Liver (tissue), 9 donors: ENCODE data around the gene CCL27. TPM values are rescaled to one million over a fixed set of nuclear protein-coding genes. Genes with fewer than 3 reads are reported as not detected.

Source experiments
- DNase-seq: peaks from one replicate; pipeline ENCODE4 v3.0.0-alpha.2; 2017; ENCODE audit warnings: low spot score
- H3K27ac ChIP-seq, 2 donors: one replicate each; pipeline ENCODE4 v1.7.0; 2013; ENCODE audit warnings: inconsistent platforms in 2 of 2, low read length in 2 of 2, control low read depth in 1 of 2, low read depth in 1 of 2, mild to moderate bottlenecking in 1 of 2
- H3K27me3 ChIP-seq, 4 donors: one replicate each; pipeline versions ENCODE4 v1.6.1 to v1.7.0; 2013; ENCODE audit warnings: low read length in 3 of 4, inconsistent platforms in 1 of 4, mild to moderate bottlenecking in 1 of 4, moderate library complexity in 1 of 4; ENCODE audit not compliant: control insufficient read depth in 4 of 4, insufficient read depth in 4 of 4
- H3K36me3 ChIP-seq, 4 donors: one replicate each; pipeline versions ENCODE4 v1.6.1 to v1.7.0; 2013; ENCODE audit warnings: low read length in 3 of 4, mild to moderate bottlenecking in 3 of 4, low read depth in 1 of 4, moderate library complexity in 1 of 4; ENCODE audit not compliant: control insufficient read depth in 4 of 4, insufficient read depth in 3 of 4
- H3K4me1 ChIP-seq, 4 donors: one replicate each; pipeline versions ENCODE4 v1.6.1 to v1.7.0; 2013; ENCODE audit warnings: low read length in 3 of 4, mild to moderate bottlenecking in 3 of 4, moderate library complexity in 1 of 4; ENCODE audit not compliant: control insufficient read depth in 4 of 4, insufficient read depth in 4 of 4
- H3K4me3 ChIP-seq, 3 donors: one replicate each; pipeline versions ENCODE4 v1.6.1 to v1.7.0; 2013; ENCODE audit warnings: low read length in 3 of 3, control low read depth in 1 of 3, low read depth in 1 of 3, mild to moderate bottlenecking in 1 of 3
- H3K9ac ChIP-seq, 2 donors: one replicate each; pipeline ENCODE4 v1.7.0; 2013; ENCODE audit warnings: low read length in 2 of 2, mild to moderate bottlenecking in 2 of 2, moderate library complexity in 2 of 2, control low read depth in 1 of 2, low read depth in 1 of 2
- H3K9me3 ChIP-seq, 4 donors: one replicate each; pipeline versions ENCODE4 v1.6.1 to v1.7.0; 2013; ENCODE audit warnings: low read length in 3 of 4; ENCODE audit not compliant: control insufficient read depth in 4 of 4
- EGR1 ChIP-seq, 2 donors: IDR thresholded peaks; 2 replicates each; pipeline ENCODE4 v1.6.1; 2016 to 2018; ENCODE audit warnings: antibody characterized with exemption in 2 of 2, low read depth in 2 of 2
- FOXA1 ChIP-seq: IDR thresholded peaks from 2 replicates; pipeline ENCODE4 v1.6.1; 2016; ENCODE audit warnings: antibody characterized with exemption
- FOXA2 ChIP-seq: IDR thresholded peaks from 2 replicates; pipeline ENCODE4 v1.6.1; 2016; ENCODE audit warnings: antibody characterized with exemption
- GABPA ChIP-seq, 2 donors: IDR thresholded peaks in 1 of 2; conservative IDR thresholded peaks in 1 of 2; 2 replicates each; pipeline ENCODE4 v1.6.1; 2016; ENCODE audit warnings: antibody characterized with exemption in 2 of 2, mild to moderate bottlenecking in 1 of 2, moderate library complexity in 1 of 2
- HNF4A ChIP-seq, 2 donors: conservative IDR thresholded peaks; 2 replicates each; pipeline ENCODE4 v1.6.1; 2016; ENCODE audit warnings: antibody characterized with exemption in 2 of 2, mild to moderate bottlenecking in 2 of 2
- HNF4G ChIP-seq: IDR thresholded peaks from 2 replicates; pipeline ENCODE4 v1.6.1; 2016; ENCODE audit warnings: antibody characterized with exemption
- JUND ChIP-seq, 2 donors: IDR thresholded peaks; 2 replicates each; pipeline ENCODE4 v1.6.1; 2016; ENCODE audit warnings: antibody characterized with exemption in 2 of 2
- NR2F2 ChIP-seq: IDR thresholded peaks from 2 replicates; pipeline ENCODE4 v1.6.1; 2016; ENCODE audit warnings: antibody characterized with exemption
- RAD21 ChIP-seq, 2 donors: IDR thresholded peaks; 2 replicates each; pipeline ENCODE4 v1.6.1; 2016; ENCODE audit warnings: antibody characterized with exemption in 2 of 2, mild to moderate bottlenecking in 2 of 2
- RXRA ChIP-seq, 2 donors: IDR thresholded peaks; 2 replicates each; pipeline ENCODE4 v1.6.1; 2017 to 2018; ENCODE audit warnings: antibody characterized with exemption in 2 of 2, mild to moderate bottlenecking in 1 of 2
- SP1 ChIP-seq: IDR thresholded peaks from 2 replicates; pipeline ENCODE4 v1.6.1; 2018; ENCODE audit warnings: antibody characterized with exemption, mild to moderate bottlenecking
- TAF1 ChIP-seq: conservative IDR thresholded peaks from 2 replicates; pipeline ENCODE4 v1.6.1; 2016; ENCODE audit warnings: antibody characterized with exemption, mild to moderate bottlenecking
- YY1 ChIP-seq: IDR thresholded peaks from 2 replicates; pipeline ENCODE4 v1.6.1; 2016; ENCODE audit warnings: antibody characterized with exemption, mild to moderate bottlenecking
- WGBS: extraction: QIAGEN DNeasy Blood & Tissue Kit; methylation state at CpG from one replicate; pipeline ENCODE4 v1.1.7; 2013; 5-methylcytosine and 5-hydroxymethylcytosine counted together
- polyA plus RNA-seq, 2 donors: library from polyadenylated mRNA; stranded (reverse) in 1 of 2; unstranded in 1 of 2; fragments of 200-250 nt in 1 of 2; fragments of >200 nt in 1 of 2; fragmentation: Nextera tagmentation in 1 of 2; extraction: Ambion mirVana in 1 of 2; gene quantifications; one replicate each; pipeline versions ENCODE4 v1.2.1 to v1.2.3, GENCODE V29; 2013 to 2015
- total RNA-seq, 2 donors: library from RNA; depleted of rRNA; stranded (reverse); fragments of >200 nt; gene quantifications; one replicate each; pipeline ENCODE4 v1.2.3, GENCODE V29; 2014
- TF ChIP-seq, protein P1 (sequence below): IDR thresholded peaks from 2 replicates; pipeline ENCODE4 v1.6.1; 2016; ENCODE audit warnings: antibody characterized with exemption
- TF ChIP-seq, protein P2 (sequence below): fragments of 150-350 bp; IDR thresholded peaks from 2 replicates; pipeline ENCODE4 v1.5.1; 2017; ENCODE audit warnings: improper control_type of control experiment, low read depth, low read length; ENCODE audit not compliant: missing input control
- TF ChIP-seq, protein P3 (sequence below): IDR thresholded peaks from 2 replicates; pipeline ENCODE4 v1.6.1; 2016; ENCODE audit warnings: antibody characterized with exemption, mild to moderate bottlenecking
- TF ChIP-seq, protein P4 (sequence below): IDR thresholded peaks from 2 replicates; pipeline ENCODE4 v1.6.1; 2016; ENCODE audit warnings: antibody characterized with exemption
- TF ChIP-seq, protein P5 (sequence below): IDR thresholded peaks from 2 replicates; pipeline ENCODE4 v1.6.1; 2016; ENCODE audit warnings: antibody characterized with exemption
- donor health status: healthy.
- donor health status: healthy.
- donor health status: healthy.
- donor health status: healthy.
- donor health status: healthy.

CCL27 gene
- total and polyA plus RNA-seq, 4 donors, result not detected

DNA sequence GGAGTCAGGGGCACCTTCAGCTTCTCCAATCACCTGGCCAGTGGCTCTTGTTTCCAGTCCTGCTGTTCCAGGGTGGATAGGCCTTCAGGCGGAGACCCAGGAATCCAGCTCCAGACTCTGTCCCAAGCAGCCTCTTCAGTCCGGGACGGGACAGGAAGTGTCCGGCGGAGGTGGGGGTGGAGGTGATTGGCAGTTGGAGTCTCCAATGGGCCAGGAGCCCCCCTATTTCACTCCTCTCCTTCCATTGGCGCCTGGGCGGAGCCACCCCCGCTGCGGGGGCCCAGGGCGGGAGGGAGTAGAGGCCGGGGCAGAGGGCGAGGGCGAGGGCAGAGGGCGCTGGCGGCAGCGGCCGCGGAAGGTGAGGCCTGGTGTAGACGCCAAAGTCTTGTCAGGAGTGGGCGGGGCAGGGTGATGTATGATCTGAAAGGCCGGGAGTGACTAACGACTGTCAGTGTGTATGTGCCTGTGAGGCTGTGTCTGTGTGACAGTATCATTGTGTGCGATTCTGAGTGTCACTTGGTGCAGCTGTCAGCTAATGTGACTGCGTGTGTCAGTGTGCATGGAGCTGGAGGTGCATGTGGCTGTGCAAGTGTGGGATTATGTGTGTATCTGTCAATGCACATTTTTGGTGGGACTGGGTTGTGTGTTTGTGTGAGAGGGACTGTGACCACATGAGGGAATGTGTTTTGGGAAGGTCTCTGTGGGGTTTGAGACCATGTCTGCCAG is 10.4 kb downstream of the CCL27 start, which contains the start of gene IL11RA:
IL11RA (plus strand) TSS at position 310 of the 726 bp plus-strand sequence. CDS start 3,033 bp downstream, outside the sequence.
- H3K27ac ChIP-seq, result peak within 1 kb of the TSS; percentile 58 to 80
- DNase-seq, result peak; percentile 81

More for the DNA sequence above, 10.4 kb downstream of the CCL27 start, which contains the start of gene IL11RA:
- peak within 1 kb of the TSS; percentile 56 to 87 for H3K9ac ChIP-seq
- H3K36me3 ChIP-seq, result peaks cover 0 to 15% (median 10%) of the 10 kb centered on the region in 4 donors
- peaks cover 14 to 71% (median 64%) of the 10 kb centered on the region in 4 donors for H3K4me1 ChIP-seq
- WGBS, result 6% methylated on average over 24 of the region's 24 CpGs
- TF ChIP-seq, protein P1, sequence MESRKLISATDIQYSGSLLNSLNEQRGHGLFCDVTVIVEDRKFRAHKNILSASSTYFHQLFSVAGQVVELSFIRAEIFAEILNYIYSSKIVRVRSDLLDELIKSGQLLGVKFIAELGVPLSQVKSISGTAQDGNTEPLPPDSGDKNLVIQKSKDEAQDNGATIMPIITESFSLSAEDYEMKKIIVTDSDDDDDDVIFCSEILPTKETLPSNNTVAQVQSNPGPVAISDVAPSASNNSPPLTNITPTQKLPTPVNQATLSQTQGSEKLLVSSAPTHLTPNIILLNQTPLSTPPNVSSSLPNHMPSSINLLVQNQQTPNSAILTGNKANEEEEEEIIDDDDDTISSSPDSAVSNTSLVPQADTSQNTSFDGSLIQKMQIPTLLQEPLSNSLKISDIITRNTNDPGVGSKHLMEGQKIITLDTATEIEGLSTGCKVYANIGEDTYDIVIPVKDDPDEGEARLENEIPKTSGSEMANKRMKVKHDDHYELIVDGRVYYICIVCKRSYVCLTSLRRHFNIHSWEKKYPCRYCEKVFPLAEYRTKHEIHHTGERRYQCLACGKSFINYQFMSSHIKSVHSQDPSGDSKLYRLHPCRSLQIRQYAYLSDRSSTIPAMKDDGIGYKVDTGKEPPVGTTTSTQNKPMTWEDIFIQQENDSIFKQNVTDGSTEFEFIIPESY, result no peak
- TF ChIP-seq FOXA2, result no peak
- TF ChIP-seq, protein P2, sequence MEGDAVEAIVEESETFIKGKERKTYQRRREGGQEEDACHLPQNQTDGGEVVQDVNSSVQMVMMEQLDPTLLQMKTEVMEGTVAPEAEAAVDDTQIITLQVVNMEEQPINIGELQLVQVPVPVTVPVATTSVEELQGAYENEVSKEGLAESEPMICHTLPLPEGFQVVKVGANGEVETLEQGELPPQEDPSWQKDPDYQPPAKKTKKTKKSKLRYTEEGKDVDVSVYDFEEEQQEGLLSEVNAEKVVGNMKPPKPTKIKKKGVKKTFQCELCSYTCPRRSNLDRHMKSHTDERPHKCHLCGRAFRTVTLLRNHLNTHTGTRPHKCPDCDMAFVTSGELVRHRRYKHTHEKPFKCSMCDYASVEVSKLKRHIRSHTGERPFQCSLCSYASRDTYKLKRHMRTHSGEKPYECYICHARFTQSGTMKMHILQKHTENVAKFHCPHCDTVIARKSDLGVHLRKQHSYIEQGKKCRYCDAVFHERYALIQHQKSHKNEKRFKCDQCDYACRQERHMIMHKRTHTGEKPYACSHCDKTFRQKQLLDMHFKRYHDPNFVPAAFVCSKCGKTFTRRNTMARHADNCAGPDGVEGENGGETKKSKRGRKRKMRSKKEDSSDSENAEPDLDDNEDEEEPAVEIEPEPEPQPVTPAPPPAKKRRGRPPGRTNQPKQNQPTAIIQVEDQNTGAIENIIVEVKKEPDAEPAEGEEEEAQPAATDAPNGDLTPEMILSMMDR, result no peak
- TF ChIP-seq RXRA (IDR thresholded peaks at IDR 0.05), result peak; percentile 57 to 68
- TF ChIP-seq RAD21 (IDR thresholded peaks at IDR 0.05), result peak in 1 of 2 donors; percentile 36
- TF ChIP-seq NR2F2, result peak; percentile 78
- peak; percentile 81 to 92 for TF ChIP-seq EGR1 (IDR thresholded peaks at IDR 0.05; ENCODE audit: low read depth in 2 of 2)
- TF ChIP-seq, protein P3, sequence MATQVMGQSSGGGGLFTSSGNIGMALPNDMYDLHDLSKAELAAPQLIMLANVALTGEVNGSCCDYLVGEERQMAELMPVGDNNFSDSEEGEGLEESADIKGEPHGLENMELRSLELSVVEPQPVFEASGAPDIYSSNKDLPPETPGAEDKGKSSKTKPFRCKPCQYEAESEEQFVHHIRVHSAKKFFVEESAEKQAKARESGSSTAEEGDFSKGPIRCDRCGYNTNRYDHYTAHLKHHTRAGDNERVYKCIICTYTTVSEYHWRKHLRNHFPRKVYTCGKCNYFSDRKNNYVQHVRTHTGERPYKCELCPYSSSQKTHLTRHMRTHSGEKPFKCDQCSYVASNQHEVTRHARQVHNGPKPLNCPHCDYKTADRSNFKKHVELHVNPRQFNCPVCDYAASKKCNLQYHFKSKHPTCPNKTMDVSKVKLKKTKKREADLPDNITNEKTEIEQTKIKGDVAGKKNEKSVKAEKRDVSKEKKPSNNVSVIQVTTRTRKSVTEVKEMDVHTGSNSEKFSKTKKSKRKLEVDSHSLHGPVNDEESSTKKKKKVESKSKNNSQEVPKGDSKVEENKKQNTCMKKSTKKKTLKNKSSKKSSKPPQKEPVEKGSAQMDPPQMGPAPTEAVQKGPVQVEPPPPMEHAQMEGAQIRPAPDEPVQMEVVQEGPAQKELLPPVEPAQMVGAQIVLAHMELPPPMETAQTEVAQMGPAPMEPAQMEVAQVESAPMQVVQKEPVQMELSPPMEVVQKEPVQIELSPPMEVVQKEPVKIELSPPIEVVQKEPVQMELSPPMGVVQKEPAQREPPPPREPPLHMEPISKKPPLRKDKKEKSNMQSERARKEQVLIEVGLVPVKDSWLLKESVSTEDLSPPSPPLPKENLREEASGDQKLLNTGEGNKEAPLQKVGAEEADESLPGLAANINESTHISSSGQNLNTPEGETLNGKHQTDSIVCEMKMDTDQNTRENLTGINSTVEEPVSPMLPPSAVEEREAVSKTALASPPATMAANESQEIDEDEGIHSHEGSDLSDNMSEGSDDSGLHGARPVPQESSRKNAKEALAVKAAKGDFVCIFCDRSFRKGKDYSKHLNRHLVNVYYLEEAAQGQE, result peak; percentile 61
- no peak for TF ChIP-seq JUND (IDR thresholded peaks at IDR 0.05)
- TF ChIP-seq TAF1, result no peak
- TF ChIP-seq, protein P4, sequence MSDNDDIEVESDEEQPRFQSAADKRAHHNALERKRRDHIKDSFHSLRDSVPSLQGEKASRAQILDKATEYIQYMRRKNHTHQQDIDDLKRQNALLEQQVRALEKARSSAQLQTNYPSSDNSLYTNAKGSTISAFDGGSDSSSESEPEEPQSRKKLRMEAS, result no peak
- TF ChIP-seq SP1, result peak; percentile 84
- peak; percentile 28 for TF ChIP-seq FOXA1
- peak; percentile 86 for TF ChIP-seq HNF4G
- TF ChIP-seq HNF4A (conservative IDR thresholded peaks at IDR 0.05), result peak; percentile 96 to 97
- peak; percentile 65 for TF ChIP-seq YY1
- TF ChIP-seq, protein P5, sequence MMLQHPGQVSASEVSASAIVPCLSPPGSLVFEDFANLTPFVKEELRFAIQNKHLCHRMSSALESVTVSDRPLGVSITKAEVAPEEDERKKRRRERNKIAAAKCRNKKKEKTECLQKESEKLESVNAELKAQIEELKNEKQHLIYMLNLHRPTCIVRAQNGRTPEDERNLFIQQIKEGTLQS, result no peak
- peak in 1 of 2 donors; percentile 87 for TF ChIP-seq GABPA (IDR thresholded peaks at IDR 0.05 in 1 of 2, conservative IDR thresholded peaks at IDR 0.05 in 1 of 2)
- H3K9me3 ChIP-seq, result no peaks in the 10 kb centered on the region
- peak within 1 kb of the TSS; percentile 30 to 70 (median 50) for H3K4me3 ChIP-seq
- no peaks in the 10 kb centered on the region for H3K27me3 ChIP-seq
